Activated CD8-positive, alpha-beta memory T cell treated with anti-CD3 and anti-CD28 coated beads for 48 hours (primary cell): ENCODE measurements around the gene OR51S1.
"Not testable (repeated sequence)": the region's sequence is repeated elsewhere in the genome, so short reads cannot be mapped to it uniquely, and the experiment has no call there.

ENCODE experiments used
- DNase-seq, 3 experiments: peaks; one replicate each; pipeline ENCODE4 v3.0.0-alpha.2; 2020; ENCODE audit warnings: low read depth in 2 of 3, low spot score in 2 of 3

Gene OR51S1

GRCh38 chr11:4848908-4849532 is at the start of gene OR51S1:
OR51S1 (minus strand) TSS chr11:4849208; CDS start chr11:4849208, 0 bp downstream.
- no peak for DNase-seq

- no peak for DNase-seq
Observed at GRCh38 chr11:4891996-4892640, 43.1 kb upstream of the OR51S1 start.

- no peak for DNase-seq
Observed at GRCh38 chr11:4890279-4890678, 41.3 kb upstream of the OR51S1 start.

GRCh38 chr11:4887591-4887990 is 38.6 kb upstream of the OR51S1 start:
- DNase-seq: no peak

- no peak for DNase-seq
Observed at GRCh38 chr11:4886186-4886585, 37.2 kb upstream of the OR51S1 start.

GRCh38 chr11:4884361-4884760 is 35.4 kb upstream of the OR51S1 start:
- no peak for DNase-seq

GRCh38 chr11:4882543-4882942 is 33.5 kb upstream of the OR51S1 start:
- DNase-seq: no peak

GRCh38 chr11:4881860-4882500 is 33.0 kb upstream of the OR51S1 start, which contains the start of gene OR51T1:
OR51T1 (plus strand) TSS chr11:4881900; CDS start chr11:4881900, 0 bp downstream.
- no peak for DNase-seq

- no peak for DNase-seq
Observed at GRCh38 chr11:4881188-4881587, 32.2 kb upstream of the OR51S1 start.

GRCh38 chr11:4865855-4866254 is 16.8 kb upstream of the OR51S1 start:
- no peak for DNase-seq

- no peak for DNase-seq
Observed at GRCh38 chr11:4863876-4864275, 14.9 kb upstream of the OR51S1 start.

- no peak for DNase-seq
Observed at GRCh38 chr11:4862447-4863236, 13.6 kb upstream of the OR51S1 start.

GRCh38 chr11:4854286-4854685 is 5.3 kb upstream of the OR51S1 start:
- not testable (repeated sequence) for DNase-seq

GRCh38 chr11:4851033-4851432 is 2.0 kb upstream of the OR51S1 start:
- DNase-seq: no peak

GRCh38 chr11:4839851-4840549 is 9.0 kb downstream of the OR51S1 start:
- no peak for DNase-seq

- no peak for DNase-seq
Observed at GRCh38 chr11:4830909-4831308, 18.1 kb downstream of the OR51S1 start.

- DNase-seq: no peak
Observed at GRCh38 chr11:4830346-4830745, 18.7 kb downstream of the OR51S1 start.

- no peak for DNase-seq
Observed at GRCh38 chr11:4826425-4826824, 22.6 kb downstream of the OR51S1 start.

- no peak for DNase-seq
Observed at GRCh38 chr11:4825132-4825531, 23.9 kb downstream of the OR51S1 start.

GRCh38 chr11:4821021-4821420 is 28.0 kb downstream of the OR51S1 start, which contains the start of gene OR51F2:
OR51F2 (plus strand) TSS chr11:4821321; CDS start chr11:4821422, 101 bp downstream.
- no peak for DNase-seq

GRCh38 chr11:4809246-4809645 is 39.8 kb downstream of the OR51S1 start:
- DNase-seq: no peak
